IMR-90 (cell line): ENCODE measurements around the gene HDAC9.

Source experiments
- BHLHE40 ChIP-seq: fragments of 150-350 bp; IDR thresholded peaks from 2 replicates; pipeline ENCODE4 v1.6.1; 2016; ENCODE audit warnings: mild to moderate bottlenecking, low read depth, low read length
- CEBPB ChIP-seq: IDR thresholded peaks from 2 replicates; pipeline ENCODE4 v1.6.1; 2012; ENCODE audit warnings: low read depth, low read length, improper control_type of control experiment
- CHD1 ChIP-seq: IDR thresholded peaks from 2 replicates; pipeline ENCODE4 v1.6.1; 2012; ENCODE audit warnings: low read depth, low read length, improper control_type of control experiment
- CTCF ChIP-seq: conservative IDR thresholded peaks from 2 replicates; pipeline ENCODE4 v1.5.1; 2012; ENCODE audit warnings: mild to moderate bottlenecking, low read depth, low read length, improper control_type of control experiment
- FOS ChIP-seq: fragments of 150-350 bp; IDR thresholded peaks from 2 replicates; pipeline ENCODE4 v1.6.1; 2016; ENCODE audit warnings: low read depth, low read length
- MAFK ChIP-seq: IDR thresholded peaks from 2 replicates; pipeline ENCODE4 v1.6.1; 2012; ENCODE audit warnings: low read depth, low read length, improper control_type of control experiment
- MXI1 ChIP-seq: IDR thresholded peaks from 2 replicates; pipeline ENCODE4 v1.6.1; 2012; ENCODE audit warnings: low read depth, mild to moderate bottlenecking, low read length, moderate library complexity, borderline replicate concordance
- POLR2A ChIP-seq: IDR thresholded peaks from 2 replicates; pipeline ENCODE4 v1.6.1; 2012; ENCODE audit warnings: mild to moderate bottlenecking, low read depth, low read length
- RAD21 ChIP-seq: IDR thresholded peaks from 2 replicates; pipeline ENCODE4 v1.6.1; 2012; ENCODE audit warnings: low read length, improper control_type of control experiment
- RCOR1 ChIP-seq: IDR thresholded peaks from 2 replicates; pipeline ENCODE4 v1.6.1; 2012; ENCODE audit warnings: mild to moderate bottlenecking, low read length, improper control_type of control experiment; ENCODE audit not compliant: insufficient replicate concordance
- RFX5 ChIP-seq: IDR thresholded peaks from 2 replicates; pipeline ENCODE4 v1.8.0; 2012; ENCODE audit warnings: low read depth, mild to moderate bottlenecking, low read length, moderate library complexity
- SMC3 ChIP-seq: fragments of 150-350 bp; IDR thresholded peaks from 2 replicates; pipeline ENCODE4 v1.6.1; 2016; ENCODE audit warnings: low read depth, mild to moderate bottlenecking, antibody characterized with exemption, low read length, moderate library complexity
- USF2 ChIP-seq: fragments of 150-350 bp; IDR thresholded peaks from 2 replicates; pipeline ENCODE4 v1.6.1; 2017; ENCODE audit warnings: mild to moderate bottlenecking, antibody characterized with exemption, low read length, low read depth
- TF ChIP-seq, protein P1 (sequence below): fragments of 150-350 bp; IDR thresholded peaks from 2 replicates; pipeline ENCODE4 v1.6.1; 2016; ENCODE audit warnings: low read depth, mild to moderate bottlenecking, low read length, moderate library complexity, borderline replicate concordance

DNA sequence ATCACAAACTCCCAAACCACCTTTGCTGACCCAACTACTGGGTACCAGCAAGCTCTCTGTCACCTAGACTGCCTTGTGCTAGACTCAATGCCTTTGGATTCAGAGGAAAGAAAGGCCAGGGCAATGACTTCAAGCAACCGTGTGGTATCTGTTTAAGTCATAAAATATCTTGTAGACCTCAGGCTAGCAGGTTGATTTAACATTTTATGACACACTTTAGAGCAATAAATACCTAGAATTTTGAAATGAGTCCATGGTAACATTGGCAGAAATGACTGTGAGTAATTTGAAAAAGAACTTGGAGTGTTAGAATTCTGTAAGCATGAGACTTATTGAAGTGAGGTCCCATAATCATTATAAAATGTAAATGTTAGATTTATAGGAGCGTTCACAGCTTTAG lies 534.7 kb downstream of the HDAC9 start:
- TF ChIP-seq CTCF (no peak), POLR2A (no peak), SMC3 (no peak), USF2 (no peak), RAD21 (no peak), RFX5 (no peak), CEBPB (no peak), RCOR1 (no peak), FOS (no peak), MAFK (no peak), BHLHE40 (no peak), CHD1 (no peak), MXI1 (no peak)
- TF ChIP-seq, protein P1, sequence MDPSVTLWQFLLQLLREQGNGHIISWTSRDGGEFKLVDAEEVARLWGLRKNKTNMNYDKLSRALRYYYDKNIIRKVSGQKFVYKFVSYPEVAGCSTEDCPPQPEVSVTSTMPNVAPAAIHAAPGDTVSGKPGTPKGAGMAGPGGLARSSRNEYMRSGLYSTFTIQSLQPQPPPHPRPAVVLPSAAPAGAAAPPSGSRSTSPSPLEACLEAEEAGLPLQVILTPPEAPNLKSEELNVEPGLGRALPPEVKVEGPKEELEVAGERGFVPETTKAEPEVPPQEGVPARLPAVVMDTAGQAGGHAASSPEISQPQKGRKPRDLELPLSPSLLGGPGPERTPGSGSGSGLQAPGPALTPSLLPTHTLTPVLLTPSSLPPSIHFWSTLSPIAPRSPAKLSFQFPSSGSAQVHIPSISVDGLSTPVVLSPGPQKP: no peak
